ENCODE data around the gene DBNL.
A peak's percentile ranks its signal among the peaks of the same experiment; 100 is the strongest.

DBNL gene

DNA sequence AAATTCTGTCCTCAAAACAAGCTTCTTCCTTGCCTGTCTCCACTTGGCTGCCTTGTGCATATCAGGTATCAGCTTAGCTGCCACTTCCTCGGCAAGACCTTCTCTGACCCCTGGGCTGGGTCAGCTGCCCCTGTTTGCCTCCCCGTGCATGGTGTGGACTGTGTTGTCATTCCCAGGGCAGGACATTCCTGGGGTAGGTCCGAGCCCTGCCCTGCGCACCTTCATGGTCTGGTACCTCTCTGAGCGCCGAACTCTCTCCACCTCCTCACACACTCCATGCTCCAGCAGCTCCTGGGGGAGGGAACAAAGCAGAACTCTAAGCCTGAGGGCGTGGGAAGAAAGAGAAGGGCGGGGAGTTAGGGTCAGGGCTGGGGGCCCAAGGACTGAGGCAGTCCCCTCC lies 34.0 kb downstream of the DBNL start:
- no peak for DNase-seq (ENCODE audit: low read depth)

GRCh38 chr7:44079331-44080021 lies 35.0 kb downstream of the DBNL start:
- DNase-seq (ENCODE audit: low read depth), result no peak

GRCh38 chr7:44080118-44080517 lies 35.6 kb downstream of the DBNL start:
- DNase-seq (ENCODE audit: low read depth), result no peak

DNA sequence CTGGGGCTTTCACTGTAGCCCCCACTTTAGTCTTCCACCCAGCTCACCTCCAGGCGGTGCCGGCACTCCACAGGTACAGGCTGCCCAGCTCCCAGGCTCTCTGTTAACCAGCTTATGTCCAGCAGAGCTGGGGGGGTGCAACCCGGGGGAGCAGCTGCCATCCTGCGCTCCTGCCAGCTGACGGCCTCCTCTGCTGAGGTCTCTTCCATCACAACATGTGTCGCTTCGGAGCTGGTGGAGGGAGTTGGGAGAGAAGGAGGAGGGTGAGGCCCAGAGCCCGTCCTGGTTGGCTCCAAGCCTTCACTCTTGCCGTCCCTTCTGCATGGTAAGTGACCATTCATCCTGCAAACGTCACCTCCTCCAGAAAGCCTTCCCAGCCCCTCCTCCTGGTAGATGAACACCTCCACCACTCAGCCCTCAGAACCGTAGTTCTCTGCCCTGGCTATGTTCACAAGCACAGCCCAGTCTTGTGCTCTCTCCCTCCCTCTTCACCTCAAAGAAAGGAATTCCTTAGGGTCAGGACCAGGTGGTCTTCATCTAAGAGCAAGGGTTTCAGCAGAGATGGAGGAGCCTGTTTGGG lies 36.3 kb downstream of the DBNL start:
- no peak for DNase-seq (ENCODE audit: low read depth)

- DNase-seq (ENCODE audit: low read depth), result no peak
Measured at GRCh38 chr7:44081266-44081748, 36.8 kb downstream of the DBNL start.

DNA sequence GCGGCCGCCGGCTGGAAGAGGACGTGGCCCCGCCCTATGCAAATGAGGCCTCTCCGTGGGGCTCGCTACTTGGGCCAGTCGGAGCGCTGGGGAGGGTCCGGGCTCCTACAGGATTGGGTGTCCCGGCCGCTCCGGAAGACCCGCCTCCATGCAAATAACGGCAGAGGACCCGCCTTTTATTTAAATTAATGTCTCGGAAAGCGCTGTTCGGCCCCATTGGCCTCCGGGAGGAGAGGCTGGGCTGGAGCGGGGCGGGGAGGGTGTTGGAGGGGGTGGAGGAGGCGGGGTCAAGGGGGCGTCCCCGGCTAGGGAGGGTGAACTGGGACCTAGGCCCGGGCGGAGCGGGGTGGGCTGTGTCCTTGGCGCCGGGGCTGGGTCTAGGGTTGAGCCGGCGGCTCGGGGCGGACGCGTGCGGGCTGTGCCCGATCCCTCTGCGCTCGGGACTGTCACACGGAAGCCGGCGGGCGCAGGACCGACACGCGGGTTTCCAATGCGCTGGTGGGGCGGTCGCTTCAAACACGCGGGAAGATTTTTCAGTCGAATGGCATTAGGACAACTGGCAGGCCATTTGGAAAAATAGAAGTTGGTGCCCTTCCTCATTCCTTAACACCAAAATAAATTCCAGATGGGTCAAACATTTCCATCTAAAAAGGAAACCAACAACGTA lies 38.2 kb downstream of the DBNL start:
- peak; percentile 92 for DNase-seq (ENCODE audit: low read depth)

DNA sequence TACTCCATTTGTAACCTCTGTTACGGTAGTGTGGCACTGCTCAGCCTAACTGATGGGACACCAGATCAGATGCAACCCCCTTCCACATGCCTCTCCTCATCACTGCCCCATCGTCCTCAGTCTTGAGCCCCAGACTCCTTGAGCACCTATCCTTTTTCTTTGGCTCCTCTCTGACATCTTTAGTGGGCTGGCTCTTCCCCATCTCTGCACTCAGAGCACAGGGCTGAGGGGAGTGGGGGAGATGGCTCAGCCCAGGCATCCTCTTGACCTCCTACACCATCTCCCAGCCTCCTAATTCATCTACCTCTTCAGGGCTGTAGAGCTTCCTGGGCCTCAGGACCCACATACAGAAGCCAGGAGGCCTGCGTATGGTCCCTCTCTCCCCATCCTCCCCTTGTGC lies 39.3 kb downstream of the DBNL start:
- DNase-seq (ENCODE audit: low read depth), result no peak

GRCh38 chr7:44084701-44085100 lies 40.2 kb downstream of the DBNL start:
- DNase-seq (ENCODE audit: low read depth), result no peak

- DNase-seq (ENCODE audit: low read depth), result no peak
Measured at GRCh38 chr7:44085546-44085945, 41.0 kb downstream of the DBNL start.

DNA sequence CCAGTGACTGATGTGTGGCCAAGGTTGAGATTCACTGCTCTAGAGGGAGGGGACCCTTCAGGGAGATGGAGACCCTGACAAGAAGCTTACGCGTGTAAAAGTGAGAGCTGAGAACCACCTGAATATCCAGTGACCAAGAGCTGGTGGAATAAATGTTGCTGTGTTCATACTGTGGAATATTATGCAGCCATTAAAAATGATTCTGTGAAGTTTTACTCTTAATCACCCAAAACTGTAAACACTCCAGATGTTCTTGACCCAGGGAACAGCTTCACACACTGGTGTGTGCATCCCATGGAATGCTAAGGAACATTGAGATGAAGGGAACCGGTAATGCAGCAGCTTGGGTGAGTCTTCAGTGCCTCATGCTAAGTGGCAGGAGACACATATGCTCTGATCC lies 42.1 kb downstream of the DBNL start:
- no peak for DNase-seq (ENCODE audit: low read depth)

GRCh38 chr7:44087911-44088838 lies 43.7 kb downstream of the DBNL start:
- no peak for DNase-seq (ENCODE audit: low read depth)

DNA sequence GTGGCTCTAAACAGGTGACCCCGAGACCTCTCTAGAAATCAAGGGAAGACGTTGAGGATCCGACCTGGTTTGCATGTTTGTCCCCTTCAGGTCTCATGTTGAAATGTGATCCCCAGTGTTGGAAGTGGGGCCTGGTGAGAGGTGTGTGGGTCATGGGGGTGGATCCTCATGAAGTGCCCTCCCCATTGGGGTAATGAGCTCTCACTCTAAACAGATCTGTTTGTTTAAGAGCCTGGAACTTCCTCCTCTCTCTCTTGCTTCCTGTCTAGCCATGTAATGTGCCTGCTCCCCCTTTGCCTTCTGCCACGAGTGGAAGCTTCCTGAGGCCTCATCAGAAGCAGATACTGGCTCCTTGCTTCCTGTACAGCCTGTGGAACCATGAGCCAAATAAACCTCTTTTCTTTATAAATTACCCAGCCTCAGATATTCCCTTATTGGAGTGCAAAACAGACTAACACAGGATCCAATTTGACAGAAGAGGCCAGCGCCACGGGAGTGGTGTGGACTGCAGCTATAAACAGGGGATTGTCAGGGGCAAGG lies 48.7 kb downstream of the DBNL start:
- no peak for DNase-seq (ENCODE audit: low read depth)

DNA sequence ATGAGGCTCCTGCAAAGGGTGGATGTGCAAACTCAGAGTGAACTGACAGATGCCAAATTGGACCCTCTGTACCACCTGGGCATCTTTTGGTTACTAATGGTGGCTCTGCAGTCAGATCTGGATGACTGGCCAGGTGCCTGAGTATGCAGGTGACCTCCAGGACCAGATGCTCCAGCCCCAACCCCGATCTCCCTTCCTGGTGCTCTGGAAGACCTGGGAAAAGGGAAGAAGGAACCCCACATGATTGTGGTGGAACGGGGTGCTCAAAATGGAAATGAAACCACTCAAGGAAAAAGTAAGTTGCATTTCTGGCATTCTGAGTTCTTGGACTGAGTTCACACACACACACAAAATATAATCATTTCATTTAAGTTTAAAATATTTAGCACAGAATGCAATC lies 49.9 kb downstream of the DBNL start:
- no peak for DNase-seq (ENCODE audit: low read depth)

GRCh38 chr7:44094883-44095592 lies 50.5 kb downstream of the DBNL start:
- no peak for DNase-seq (ENCODE audit: low read depth)

DNA sequence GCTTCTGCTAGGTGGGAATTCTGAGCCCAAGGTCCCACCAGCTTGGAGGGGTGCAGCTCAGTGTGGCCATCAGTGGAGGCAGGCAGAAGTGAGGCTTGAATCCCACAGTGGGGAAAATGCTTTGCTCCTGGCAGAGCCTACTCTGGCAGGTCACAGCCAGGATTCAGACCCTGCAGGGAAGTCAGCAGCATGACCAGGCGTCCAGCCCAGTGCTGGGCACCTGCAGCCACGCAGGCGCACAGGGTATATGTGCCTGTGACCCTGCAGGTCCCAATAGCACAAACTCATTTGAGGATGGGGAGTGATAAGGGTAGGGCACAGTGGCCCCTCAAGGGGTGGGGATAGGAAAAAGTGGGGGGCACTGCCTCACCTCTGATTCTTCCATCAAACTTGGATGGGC lies 51.3 kb downstream of the DBNL start:
- no peak for DNase-seq (ENCODE audit: low read depth)

DNA sequence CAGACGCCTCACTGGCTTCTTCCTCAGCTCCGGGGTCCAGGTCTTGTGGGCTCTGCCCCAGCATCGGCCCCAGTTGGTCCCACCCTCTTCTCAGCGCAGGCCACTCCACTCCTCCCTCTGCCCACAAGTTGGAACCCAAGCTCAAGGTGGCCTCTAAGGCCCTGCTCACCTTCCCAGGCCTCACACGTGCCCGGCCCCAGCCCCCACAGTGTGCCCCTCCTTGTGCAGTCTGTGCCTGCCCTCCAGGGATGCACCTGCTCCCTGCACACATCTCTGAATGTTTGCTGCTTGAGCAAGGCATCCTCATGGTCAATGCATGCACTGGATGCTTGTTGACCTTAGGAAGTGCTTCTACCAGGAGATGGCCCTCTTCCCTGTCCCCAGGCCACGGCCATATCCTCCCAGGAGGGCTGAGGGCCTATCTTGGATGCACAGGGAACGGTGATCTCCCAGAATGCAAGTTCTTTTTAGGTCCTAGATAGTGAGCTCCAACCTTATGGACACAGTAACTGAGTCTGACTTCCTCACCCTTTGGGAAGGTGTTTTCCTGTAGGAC lies 51.9 kb downstream of the DBNL start:
- DNase-seq (ENCODE audit: low read depth), result no peak

DNA sequence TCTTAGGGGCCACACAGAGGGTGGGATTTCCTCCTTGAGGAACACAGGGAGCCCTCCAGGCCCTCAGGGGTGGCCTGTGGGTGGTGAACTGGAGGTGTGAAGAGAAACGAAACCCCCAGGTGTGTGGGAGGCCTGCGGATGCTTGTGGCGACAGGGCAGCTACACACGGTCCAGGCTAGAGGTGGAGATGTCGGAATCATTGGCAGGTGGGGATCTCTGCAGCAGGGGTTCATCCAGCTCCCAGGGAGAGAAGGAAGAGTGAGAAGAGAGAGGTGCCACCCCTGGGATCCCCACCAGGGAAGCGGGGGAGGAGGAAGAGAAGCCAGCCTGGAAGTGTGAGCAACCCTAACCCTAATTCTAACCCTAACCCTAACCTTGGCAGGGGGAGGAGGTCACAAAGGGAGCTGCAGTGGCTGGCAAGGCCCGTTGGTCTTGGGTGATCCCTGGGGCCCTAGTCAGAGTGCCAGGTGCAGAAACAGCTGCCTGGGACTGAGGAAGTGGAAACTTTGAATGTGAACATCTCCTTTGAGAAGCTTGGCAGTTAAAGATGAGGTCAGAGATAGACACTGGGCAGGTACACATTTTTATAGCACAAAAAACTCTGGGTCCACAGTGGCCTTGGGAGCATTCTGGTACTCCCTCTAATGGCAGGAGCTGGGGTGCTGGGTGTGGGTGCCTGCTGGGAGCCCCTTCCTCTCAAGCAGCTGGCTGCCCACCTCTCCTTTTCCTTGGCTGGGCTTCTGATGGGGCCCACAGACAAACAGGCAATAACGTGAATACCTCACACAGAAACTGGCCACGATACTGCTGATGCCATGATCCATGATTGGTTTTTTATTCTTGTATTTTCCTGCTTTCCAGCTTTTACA lies 52.8 kb downstream of the DBNL start:
- no peak for DNase-seq (ENCODE audit: low read depth)

- no peak for DNase-seq (ENCODE audit: low read depth)
Measured at GRCh38 chr7:44098092-44099068, 53.9 kb downstream of the DBNL start.

- DNase-seq (ENCODE audit: low read depth), result no peak
Measured at GRCh38 chr7:44099669-44100068, 55.2 kb downstream of the DBNL start.
